ENCODE results near the gene TNIK. TPM values are rescaled to one million over a fixed set of nuclear protein-coding genes. Genes with fewer than 3 reads are reported as not detected.

Gene TNIK
- total and polyA plus RNA-seq, 4 donors: 3.7 to 9.8 (median 5.2) TPM

DNA sequence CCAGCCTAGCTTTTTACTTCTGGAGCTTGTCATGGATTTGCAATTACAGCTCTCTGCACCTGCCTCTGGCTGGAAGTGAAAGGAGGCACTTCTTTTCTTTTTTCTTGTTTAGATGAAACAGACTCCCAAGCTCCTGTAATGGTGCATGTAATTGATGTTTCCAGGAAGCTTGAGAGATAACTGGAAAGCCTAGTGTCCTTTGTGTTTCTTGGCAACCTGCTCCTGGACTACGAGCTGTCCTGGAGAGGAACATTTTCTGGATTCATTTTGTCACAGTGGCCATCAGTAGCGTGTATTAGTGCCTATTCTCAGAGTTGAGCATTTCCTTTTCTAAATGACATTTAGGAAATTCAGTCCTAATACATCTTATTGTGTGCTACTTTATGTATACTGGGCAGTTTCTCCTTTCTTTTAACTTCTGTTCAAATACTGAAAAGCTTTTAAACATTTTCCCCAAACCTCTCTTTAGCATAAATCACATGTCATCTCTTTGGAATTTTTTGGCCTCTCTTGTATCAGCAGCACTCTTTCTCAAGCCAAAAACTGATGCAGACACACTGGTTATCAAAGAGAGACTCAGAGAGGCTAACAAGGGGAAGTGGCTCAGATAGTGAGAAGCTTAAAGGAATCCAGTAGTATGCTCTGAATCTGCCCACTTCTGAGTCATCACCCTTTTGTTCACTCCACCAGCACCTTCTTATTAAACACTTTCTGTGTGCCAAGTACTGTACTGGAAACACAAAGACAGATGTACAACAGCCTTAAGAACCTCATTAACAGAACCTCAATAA lies 371.0 kb downstream of the TNIK start:
- Histone ChIP-seq H3K27ac (ENCODE audit: low read depth in 1 of 2, low read length in 2 of 2) (peak overlapping the region; percentile 21 to 55), H3K27me3 (ENCODE audit: control insufficient read depth in 4 of 4, insufficient read depth in 4 of 4, low read length in 3 of 4) (no peaks in the 10 kb centered on the region), H3K9ac (ENCODE audit: low read depth in 1 of 2, low read length in 2 of 2) (no peak overlapping the region), H3K36me3 (ENCODE audit: control insufficient read depth in 4 of 4, insufficient read depth in 3 of 4, low read depth in 1 of 4, low read length in 3 of 4) (no peaks in the 10 kb centered on the region), H3K4me1 (ENCODE audit: control insufficient read depth in 4 of 4, insufficient read depth in 4 of 4, low read length in 3 of 4) (peaks cover 4 to 35% (median 19%) of the 10 kb centered on the region in 4 donors), H3K4me3 (ENCODE audit: low read depth in 1 of 3, low read length in 3 of 3) (no peak overlapping the region), H3K9me3 (ENCODE audit: control insufficient read depth in 4 of 4, low read length in 3 of 4) (no peaks in the 10 kb centered on the region)
- TF ChIP-seq HNF4G (IDR thresholded peaks at IDR 0.05) (peak; percentile 13), HNF4A (conservative IDR thresholded peaks at IDR 0.05) (peak; percentile 62 to 65), NR2F2 (IDR thresholded peaks at IDR 0.05) (no peak), GABPA (IDR thresholded peaks at IDR 0.05 in 1 of 2, conservative IDR thresholded peaks at IDR 0.05 in 1 of 2) (no peak), RXRA (IDR thresholded peaks at IDR 0.05) (peak in 1 of 2 donors; percentile 32), RAD21 (IDR thresholded peaks at IDR 0.05) (peak in 1 of 2 donors; percentile 4), SP1 (IDR thresholded peaks at IDR 0.05) (peak; percentile 23), JUND (IDR thresholded peaks at IDR 0.05) (peak in 1 of 2 donors; percentile 11), YY1 (IDR thresholded peaks at IDR 0.05) (peak; percentile 80)
- TF ChIP-seq, protein P1, sequence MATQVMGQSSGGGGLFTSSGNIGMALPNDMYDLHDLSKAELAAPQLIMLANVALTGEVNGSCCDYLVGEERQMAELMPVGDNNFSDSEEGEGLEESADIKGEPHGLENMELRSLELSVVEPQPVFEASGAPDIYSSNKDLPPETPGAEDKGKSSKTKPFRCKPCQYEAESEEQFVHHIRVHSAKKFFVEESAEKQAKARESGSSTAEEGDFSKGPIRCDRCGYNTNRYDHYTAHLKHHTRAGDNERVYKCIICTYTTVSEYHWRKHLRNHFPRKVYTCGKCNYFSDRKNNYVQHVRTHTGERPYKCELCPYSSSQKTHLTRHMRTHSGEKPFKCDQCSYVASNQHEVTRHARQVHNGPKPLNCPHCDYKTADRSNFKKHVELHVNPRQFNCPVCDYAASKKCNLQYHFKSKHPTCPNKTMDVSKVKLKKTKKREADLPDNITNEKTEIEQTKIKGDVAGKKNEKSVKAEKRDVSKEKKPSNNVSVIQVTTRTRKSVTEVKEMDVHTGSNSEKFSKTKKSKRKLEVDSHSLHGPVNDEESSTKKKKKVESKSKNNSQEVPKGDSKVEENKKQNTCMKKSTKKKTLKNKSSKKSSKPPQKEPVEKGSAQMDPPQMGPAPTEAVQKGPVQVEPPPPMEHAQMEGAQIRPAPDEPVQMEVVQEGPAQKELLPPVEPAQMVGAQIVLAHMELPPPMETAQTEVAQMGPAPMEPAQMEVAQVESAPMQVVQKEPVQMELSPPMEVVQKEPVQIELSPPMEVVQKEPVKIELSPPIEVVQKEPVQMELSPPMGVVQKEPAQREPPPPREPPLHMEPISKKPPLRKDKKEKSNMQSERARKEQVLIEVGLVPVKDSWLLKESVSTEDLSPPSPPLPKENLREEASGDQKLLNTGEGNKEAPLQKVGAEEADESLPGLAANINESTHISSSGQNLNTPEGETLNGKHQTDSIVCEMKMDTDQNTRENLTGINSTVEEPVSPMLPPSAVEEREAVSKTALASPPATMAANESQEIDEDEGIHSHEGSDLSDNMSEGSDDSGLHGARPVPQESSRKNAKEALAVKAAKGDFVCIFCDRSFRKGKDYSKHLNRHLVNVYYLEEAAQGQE (IDR thresholded peaks at IDR 0.05): peak; percentile 35
- TF ChIP-seq, protein P2, sequence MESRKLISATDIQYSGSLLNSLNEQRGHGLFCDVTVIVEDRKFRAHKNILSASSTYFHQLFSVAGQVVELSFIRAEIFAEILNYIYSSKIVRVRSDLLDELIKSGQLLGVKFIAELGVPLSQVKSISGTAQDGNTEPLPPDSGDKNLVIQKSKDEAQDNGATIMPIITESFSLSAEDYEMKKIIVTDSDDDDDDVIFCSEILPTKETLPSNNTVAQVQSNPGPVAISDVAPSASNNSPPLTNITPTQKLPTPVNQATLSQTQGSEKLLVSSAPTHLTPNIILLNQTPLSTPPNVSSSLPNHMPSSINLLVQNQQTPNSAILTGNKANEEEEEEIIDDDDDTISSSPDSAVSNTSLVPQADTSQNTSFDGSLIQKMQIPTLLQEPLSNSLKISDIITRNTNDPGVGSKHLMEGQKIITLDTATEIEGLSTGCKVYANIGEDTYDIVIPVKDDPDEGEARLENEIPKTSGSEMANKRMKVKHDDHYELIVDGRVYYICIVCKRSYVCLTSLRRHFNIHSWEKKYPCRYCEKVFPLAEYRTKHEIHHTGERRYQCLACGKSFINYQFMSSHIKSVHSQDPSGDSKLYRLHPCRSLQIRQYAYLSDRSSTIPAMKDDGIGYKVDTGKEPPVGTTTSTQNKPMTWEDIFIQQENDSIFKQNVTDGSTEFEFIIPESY (IDR thresholded peaks at IDR 0.05): peak; percentile 15
- WGBS: 24% methylated on average over 2 of the region's 2 CpGs
- DNase-seq (ENCODE audit: low spot score): no peak

DNA sequence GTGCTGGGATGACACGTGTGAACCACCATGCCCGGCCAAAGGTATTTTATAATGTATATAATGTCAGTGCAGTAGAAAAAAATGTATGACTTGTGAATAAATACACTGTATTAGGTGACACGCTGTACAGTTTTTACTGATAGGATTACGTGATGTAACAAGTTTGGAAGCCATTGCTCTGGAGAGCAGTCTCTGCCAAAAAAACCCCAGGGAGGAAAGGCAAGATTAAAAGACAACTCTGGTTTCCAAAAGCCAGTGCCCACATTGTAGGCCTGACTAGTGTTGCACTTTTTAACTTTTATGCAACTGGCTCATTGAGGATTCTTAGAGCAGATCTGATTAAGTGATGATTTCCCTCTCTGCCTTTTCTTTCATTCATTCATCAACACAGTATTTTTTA lies 371.7 kb downstream of the TNIK start:
- no peak for TF ChIP-seq SP1 (IDR thresholded peaks at IDR 0.05)
- TF ChIP-seq YY1 (IDR thresholded peaks at IDR 0.05): no peak
- no peak for TF ChIP-seq JUND (IDR thresholded peaks at IDR 0.05)
- TF ChIP-seq EGR1 (IDR thresholded peaks at IDR 0.05; ENCODE audit: low read depth in 2 of 2): no peak
- Histone ChIP-seq H3K4me1 (ENCODE audit: control insufficient read depth in 4 of 4, insufficient read depth in 4 of 4, low read length in 3 of 4) (peaks cover 4 to 32% (median 19%) of the 10 kb centered on the region in 4 donors), H3K9me3 (ENCODE audit: control insufficient read depth in 4 of 4, low read length in 3 of 4) (no peaks in the 10 kb centered on the region), H3K9ac (ENCODE audit: low read depth in 1 of 2, low read length in 2 of 2) (no peak overlapping the region), H3K27me3 (ENCODE audit: control insufficient read depth in 4 of 4, insufficient read depth in 4 of 4, low read length in 3 of 4) (no peaks in the 10 kb centered on the region), H3K27ac (ENCODE audit: low read depth in 1 of 2, low read length in 2 of 2) (peak overlapping the region in 1 of 2 donors; percentile 55), H3K4me3 (ENCODE audit: low read depth in 1 of 3, low read length in 3 of 3) (no peak overlapping the region), H3K36me3 (ENCODE audit: control insufficient read depth in 4 of 4, insufficient read depth in 3 of 4, low read depth in 1 of 4, low read length in 3 of 4) (no peaks in the 10 kb centered on the region)
- WGBS: 86% methylated on average over 4 of the region's 4 CpGs
- DNase-seq (ENCODE audit: low spot score): no peak
